Testis (tissue), 3 donors: Measurements from ENCODE around the gene IFT74. TPM values are rescaled to one million over a fixed set of nuclear protein-coding genes. Genes with fewer than 3 reads are reported as not detected.

Experiments used
- DNase-seq: peaks from one replicate; pipeline ENCODE4 v3.0.0-alpha.2; 2019
- H3K27ac ChIP-seq, 2 donors: fragments of 200-600 bp; sonication (generic); one replicate each; pipeline ENCODE4 v1.5.1; 2019
- H3K27me3 ChIP-seq: fragments of 200-600 bp; sonication (generic); one replicate; pipeline ENCODE4 v1.5.1; 2019
- H3K36me3 ChIP-seq: fragments of 200-600 bp; sonication (generic); one replicate; pipeline ENCODE4 v1.5.1; 2017; ENCODE audit warnings: low read depth; ENCODE audit errors: missing control alignments
- H3K4me1 ChIP-seq: fragments of 200-600 bp; sonication (generic); one replicate; pipeline ENCODE4 v1.5.1; 2019
- H3K4me3 ChIP-seq, 2 donors: fragments of 200-600 bp; sonication (generic); one replicate each; pipeline ENCODE4 v1.5.1; 2017 to 2019
- H3K9me3 ChIP-seq: fragments of 200-600 bp; sonication (generic); one replicate; pipeline ENCODE4 v1.5.1; 2017
- CTCF ChIP-seq, 3 experiments: fragments of 450-650 bp in 2 of 3; fragments of 200-600 bp in 1 of 3; sonication (generic) in 1 of 3; IDR thresholded peaks; one replicate each; pipeline ENCODE4 v1.5.1; 2016 to 2019; ENCODE audit warnings: antibody characterized with exemption in 3 of 3, mild to moderate bottlenecking in 2 of 3, moderate library complexity in 1 of 3
- POLR2A ChIP-seq: fragments of 450-650 bp; IDR thresholded peaks from one replicate; pipeline ENCODE4 v1.6.1; 2017; ENCODE audit warnings: antibody characterized with exemption, mild to moderate bottlenecking, moderate library complexity
- WGBS, 2 donors: methylation state at CpG; one replicate each; pipeline ENCODE4 v1.1.5; 2018; 5-methylcytosine and 5-hydroxymethylcytosine counted together
- intact Hi-C: fragments of 100-400 bp; cut with DNase I; formaldehyde crosslinking; loops from one replicate; pipeline ENCODE4 v1.15.1; 2023; ENCODE audit warnings: low total_unique reads
- polyA plus RNA-seq: library from polyadenylated mRNA; stranded (reverse); fragments of 350-450 nt; fragmentation: Illumina TruSeq; extraction: RNeasy Lipid Tissue Mini Kit (QIAGEN cat#74804); gene quantifications from one replicate; pipeline ENCODE4 v1.2.3, GENCODE V29; 2014; ENCODE audit warnings: low read depth, low replicate concordance; ENCODE audit not compliant: insufficient read depth
- total RNA-seq, 2 donors: library from RNA; depleted of rRNA; stranded (reverse); fragments of >200 nt; gene quantifications; one replicate each; pipeline ENCODE4 v1.2.3, GENCODE V29; 2016

Gene IFT74
- total and polyA plus RNA-seq, 3 donors from 2014 or later = 20.7 to 37.5 (median 30.2) TPM

GRCh38 chr9:27073841-27074728 lies 117.9 kb downstream of the IFT74 start:
- no peak overlapping the region for H3K4me3 ChIP-seq
- intact Hi-C loops = no loop called here
- H3K27me3 ChIP-seq = no peaks in the 10 kb centered on the region
- no peak overlapping the region for H3K27ac ChIP-seq
- H3K4me1 ChIP-seq = no peaks in the 10 kb centered on the region
- H3K36me3 ChIP-seq = no peaks in the 10 kb centered on the region
- DNase-seq = no peak
- no peak for TF ChIP-seq CTCF (IDR thresholded peaks at IDR 0.05)
- TF ChIP-seq POLR2A = no peak
- no peaks in the 10 kb centered on the region for H3K9me3 ChIP-seq
- WGBS, 2 donors = 72 to 89% methylated on average over 4 of the region's 4 CpGs

DNA sequence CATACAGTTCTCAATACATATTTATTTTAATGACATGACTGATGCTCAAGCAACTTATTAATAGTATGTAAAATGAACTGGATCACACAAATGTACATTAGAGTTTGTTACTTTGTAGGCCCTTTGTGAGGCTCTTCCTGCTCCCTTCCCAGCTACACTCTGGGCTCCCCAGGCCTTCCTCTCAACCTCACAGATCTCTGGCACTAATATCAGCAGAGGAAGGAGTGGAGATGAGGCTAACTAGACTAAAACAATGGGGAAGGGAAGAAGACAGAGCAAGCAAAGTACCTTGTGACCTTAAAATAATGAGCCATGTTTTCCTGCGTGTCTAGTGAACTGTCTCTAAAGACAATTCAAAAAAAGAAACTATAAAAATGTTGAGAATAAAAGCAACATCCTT lies 122.5 kb downstream of the IFT74 start:
- TF ChIP-seq CTCF (IDR thresholded peaks at IDR 0.05) (no peak), POLR2A (no peak)
- Histone ChIP-seq H3K27ac (no peak overlapping the region), H3K27me3 (no peaks in the 10 kb centered on the region), H3K9me3 (no peaks in the 10 kb centered on the region), H3K36me3 (no peaks in the 10 kb centered on the region), H3K4me1 (no peaks in the 10 kb centered on the region), H3K4me3 (no peak overlapping the region)
- WGBS, 2 donors = 63 to 68% methylated on average over 1 of the region's 1 CpG
- intact Hi-C loops = no loop called here
- DNase-seq = no peak

DNA sequence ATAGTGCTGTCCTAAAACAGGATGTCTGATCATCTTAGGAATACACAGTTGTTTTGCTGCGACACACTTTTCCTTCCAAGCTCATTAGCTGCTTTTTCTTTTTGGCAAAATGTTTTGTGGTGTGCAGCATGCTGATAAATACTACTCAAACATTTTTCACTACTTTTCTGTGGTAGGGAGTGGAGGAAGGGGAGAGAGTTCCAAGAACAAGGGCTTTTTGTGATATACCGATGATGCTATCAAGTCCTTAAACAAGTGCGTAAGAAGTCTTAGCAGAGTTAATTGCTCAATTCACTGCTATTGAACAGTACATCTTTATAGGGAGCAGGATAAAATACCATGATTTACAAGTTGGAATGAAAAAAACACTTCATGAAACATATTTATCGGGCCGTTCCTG lies 129.2 kb downstream of the IFT74 start:
- intact Hi-C loops = no loop called here
- no peak overlapping the region for H3K27ac ChIP-seq
- WGBS, 2 donors = 45 to 53% methylated on average over 5 of the region's 5 CpGs
- no peak for DNase-seq
- no peaks in the 10 kb centered on the region for H3K36me3 ChIP-seq
- no peak overlapping the region for H3K4me3 ChIP-seq
- H3K4me1 ChIP-seq = no peaks in the 10 kb centered on the region
- TF ChIP-seq POLR2A (no peak), CTCF (IDR thresholded peaks at IDR 0.05) (no peak)
- H3K9me3 ChIP-seq = no peaks in the 10 kb centered on the region
- no peaks in the 10 kb centered on the region for H3K27me3 ChIP-seq

- H3K4me3 ChIP-seq = no peak overlapping the region
- DNase-seq = no peak
- intact Hi-C loops = no loop called here
- H3K27ac ChIP-seq = no peak overlapping the region
- H3K27me3 ChIP-seq = no peaks in the 10 kb centered on the region
- 77 to 82% methylated on average over 9 to 11 of the region's 11 CpGs for WGBS, 2 donors
- no peaks in the 10 kb centered on the region for H3K9me3 ChIP-seq
- no peak for TF ChIP-seq CTCF (IDR thresholded peaks at IDR 0.05)
- no peak for TF ChIP-seq POLR2A
- H3K4me1 ChIP-seq = no peaks in the 10 kb centered on the region
- no peaks in the 10 kb centered on the region for H3K36me3 ChIP-seq
These were observed 130.8 kb downstream of the IFT74 start for GRCh38 chr9:27086818-27087680.
